Adrenal gland (tissue), 12 donors: Measurements from ENCODE around the gene DTD1. TPM values are rescaled to one million over a fixed set of nuclear protein-coding genes. Genes with fewer than 3 reads are reported as not detected.

ENCODE experiments used
- DNase-seq, 7 donors: peaks; one replicate each; pipeline ENCODE4 v3.0.0-alpha.2; 2019 to 2020
- H3K27ac ChIP-seq, 5 donors: fragments of 200-600 bp; sonication (generic) in 4 of 5; 1 replicate in 3 of 5; 2 replicates in 2 of 5; pipeline versions ENCODE4 v1.5.1 to v1.8.0; 2016 to 2020; ENCODE audit warnings: mild to moderate bottlenecking in 1 of 5
- H3K27me3 ChIP-seq: fragments of 200-600 bp; 2 replicates; pipeline ENCODE4 v1.8.0; 2021
- H3K36me3 ChIP-seq, 2 donors: fragments of 200-600 bp; replicated peaks in 1 of 2; 1 replicate in 1 of 2; 2 replicates in 1 of 2; pipeline versions ENCODE4 v1.5.1 to v1.8.0; 2018 to 2022
- H3K4me1 ChIP-seq, 2 donors: fragments of 200-600 bp; replicated peaks in 1 of 2; 1 replicate in 1 of 2; 2 replicates in 1 of 2; pipeline versions ENCODE4 v1.5.1 to v1.8.0; 2018 to 2021
- H3K4me3 ChIP-seq, 4 donors: fragments of 200-600 bp; sonication (generic) in 3 of 4; one replicate each; pipeline ENCODE4 v1.5.1; 2016 to 2018
- H3K9me3 ChIP-seq, 3 donors: fragments of 200-600 bp; sonication (generic) in 1 of 3; replicated peaks in 1 of 3; 1 replicate in 2 of 3; 2 replicates in 1 of 3; pipeline versions ENCODE4 v1.5.1 to v1.8.0; 2016 to 2021
- POLR2A ChIP-seq, 2 donors: fragments of 450-650 bp; IDR thresholded peaks; one replicate each; pipeline ENCODE4 v1.6.1; 2017; ENCODE audit warnings: antibody characterized with exemption in 2 of 2, mild to moderate bottlenecking in 2 of 2, moderate library complexity in 1 of 2
- WGBS, 4 donors: extraction: QIAGEN DNeasy Blood & Tissue Kit in 2 of 4; methylation state at CpG; one replicate each; pipeline versions ENCODE4 v1.1.5 to v1.1.7; 2013 to 2017; 5-methylcytosine and 5-hydroxymethylcytosine counted together
- intact Hi-C, 2 donors: fragments of 100-400 bp; cut with DNase I; formaldehyde crosslinking; loops; one replicate each; pipeline versions ENCODE4 v1.14.1 to v1.15.0; 2022 to 2023
- polyA plus RNA-seq, 3 donors: library from polyadenylated mRNA; stranded (reverse); fragments of 200-250 nt in 2 of 3; fragments of 350-450 nt in 1 of 3; fragmentation: Illumina TruSeq in 1 of 3; extraction: RNeasy Lipid Tissue Mini Kit (QIAGEN cat#74804) in 1 of 3; gene quantifications; one replicate each; pipeline ENCODE4 v1.2.3, GENCODE V29; 2013 to 2014
- total RNA-seq, 9 donors: library from RNA; depleted of rRNA in 4 of 9; stranded (reverse); fragments of >200 nt in 4 of 9; fragments of 120-200 nt in 1 of 9; fragmentation: NEBNext Ultra II Directional in 1 of 9; extraction: Animal tissue kit (Norgen Biotek cat#: 25700) in 1 of 9; gene quantifications; one replicate each; pipeline versions ENCODE4 v1.1.0 to v1.2.4, GENCODE V29; 2013 to 2023
- TF ChIP-seq, protein P1 (sequence below), 6 experiments: fragments of 450-650 bp in 4 of 6; fragments of 200-600 bp in 2 of 6; sonication (generic) in 1 of 6; IDR thresholded peaks; 1 replicate in 5 of 6; 2 replicates in 1 of 6; pipeline versions ENCODE4 v1.5.1 to v1.8.0; 2016 to 2021; ENCODE audit warnings: antibody characterized with exemption in 6 of 6, mild to moderate bottlenecking in 2 of 6, moderate library complexity in 1 of 6
- donor health status: healthy with polysubstance abuse.
- donor health status: Bipolar disorder and iron deficiency.
- donor health status: DM: yes; HTN: yes; CAD: no.
- donor health status: DM: no; HTN: no; CAD: no.
- donor health status: DM: no; HTN: no; CAD: no.
- donor health status: DM: yes; HTN: yes; CAD: no.

Gene DTD1
- total and polyA plus RNA-seq, 12 donors: 9.5 to 38.9 (median 32.9) TPM

DNA sequence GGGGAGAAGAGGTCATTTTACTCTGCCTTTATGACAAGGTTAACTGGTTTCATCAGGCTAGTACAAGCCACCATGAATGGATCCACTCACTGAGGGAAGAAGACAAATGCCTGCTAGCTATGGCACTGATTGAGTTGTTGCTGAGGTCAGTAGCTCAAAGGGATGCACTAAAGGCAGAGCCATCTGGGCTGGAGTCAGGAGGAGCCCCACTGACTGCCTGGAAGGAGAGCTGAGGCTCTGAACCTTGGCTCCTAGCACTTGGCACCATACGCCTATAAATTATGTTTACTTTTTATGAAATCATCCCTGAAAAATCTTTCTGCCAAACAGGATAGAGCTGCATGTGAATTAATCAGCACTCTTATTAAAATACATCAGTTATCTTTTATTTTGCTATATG, 104.6 kb downstream of the DTD1 start:
- DNase-seq: peak in 2 of 7 donors; percentile 21 to 33
- intact Hi-C loops: no loop called here
- Histone ChIP-seq H3K9me3 (no peaks in the 10 kb centered on the region), H3K4me3 (no peak overlapping the region), H3K36me3 (no peaks in the 10 kb centered on the region), H3K27ac (no peak overlapping the region), H3K4me1 (no peaks in the 10 kb centered on the region), H3K27me3 (no peaks in the 10 kb centered on the region)
- WGBS, 4 donors: 47 to 67% (median 54%) methylated on average over 1 of the region's 1 CpG
- TF ChIP-seq POLR2A (IDR thresholded peaks at IDR 0.05): no peak
- TF ChIP-seq, protein P1, sequence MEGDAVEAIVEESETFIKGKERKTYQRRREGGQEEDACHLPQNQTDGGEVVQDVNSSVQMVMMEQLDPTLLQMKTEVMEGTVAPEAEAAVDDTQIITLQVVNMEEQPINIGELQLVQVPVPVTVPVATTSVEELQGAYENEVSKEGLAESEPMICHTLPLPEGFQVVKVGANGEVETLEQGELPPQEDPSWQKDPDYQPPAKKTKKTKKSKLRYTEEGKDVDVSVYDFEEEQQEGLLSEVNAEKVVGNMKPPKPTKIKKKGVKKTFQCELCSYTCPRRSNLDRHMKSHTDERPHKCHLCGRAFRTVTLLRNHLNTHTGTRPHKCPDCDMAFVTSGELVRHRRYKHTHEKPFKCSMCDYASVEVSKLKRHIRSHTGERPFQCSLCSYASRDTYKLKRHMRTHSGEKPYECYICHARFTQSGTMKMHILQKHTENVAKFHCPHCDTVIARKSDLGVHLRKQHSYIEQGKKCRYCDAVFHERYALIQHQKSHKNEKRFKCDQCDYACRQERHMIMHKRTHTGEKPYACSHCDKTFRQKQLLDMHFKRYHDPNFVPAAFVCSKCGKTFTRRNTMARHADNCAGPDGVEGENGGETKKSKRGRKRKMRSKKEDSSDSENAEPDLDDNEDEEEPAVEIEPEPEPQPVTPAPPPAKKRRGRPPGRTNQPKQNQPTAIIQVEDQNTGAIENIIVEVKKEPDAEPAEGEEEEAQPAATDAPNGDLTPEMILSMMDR (IDR thresholded peaks at IDR 0.05): no peak

DNA sequence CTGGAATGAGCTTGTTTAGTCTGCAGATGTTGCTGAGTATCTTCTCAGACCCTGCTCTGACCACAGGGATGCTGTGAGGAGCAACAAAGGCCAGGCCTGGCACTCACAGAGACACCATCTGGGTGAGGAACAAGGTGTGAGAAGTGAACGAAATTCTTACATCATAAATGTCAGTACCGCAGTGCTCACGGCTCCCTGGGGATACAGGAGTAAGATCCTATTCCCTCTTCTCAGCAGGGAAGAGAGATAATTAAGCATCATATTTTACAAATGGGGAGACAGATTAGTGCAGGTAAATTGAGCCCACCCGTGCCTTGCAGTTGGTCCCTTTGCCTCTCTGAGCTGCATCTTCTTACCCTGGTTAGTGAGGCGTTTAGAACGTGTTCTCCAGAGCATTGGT, 106.2 kb downstream of the DTD1 start:
- no peaks in the 10 kb centered on the region for H3K9me3 ChIP-seq
- TF ChIP-seq POLR2A (IDR thresholded peaks at IDR 0.05): no peak
- TF ChIP-seq, protein P1 (IDR thresholded peaks at IDR 0.05): no peak
- DNase-seq: no peak
- WGBS, 4 donors: 90 to 91% (median 91%) methylated on average over 6 of the region's 6 CpGs
- H3K4me1 ChIP-seq: no peaks in the 10 kb centered on the region
- H3K27ac ChIP-seq: no peak overlapping the region
- intact Hi-C loops: no loop called here
- no peaks in the 10 kb centered on the region for H3K27me3 ChIP-seq
- no peaks in the 10 kb centered on the region for H3K36me3 ChIP-seq
- no peak overlapping the region for H3K4me3 ChIP-seq

DNA sequence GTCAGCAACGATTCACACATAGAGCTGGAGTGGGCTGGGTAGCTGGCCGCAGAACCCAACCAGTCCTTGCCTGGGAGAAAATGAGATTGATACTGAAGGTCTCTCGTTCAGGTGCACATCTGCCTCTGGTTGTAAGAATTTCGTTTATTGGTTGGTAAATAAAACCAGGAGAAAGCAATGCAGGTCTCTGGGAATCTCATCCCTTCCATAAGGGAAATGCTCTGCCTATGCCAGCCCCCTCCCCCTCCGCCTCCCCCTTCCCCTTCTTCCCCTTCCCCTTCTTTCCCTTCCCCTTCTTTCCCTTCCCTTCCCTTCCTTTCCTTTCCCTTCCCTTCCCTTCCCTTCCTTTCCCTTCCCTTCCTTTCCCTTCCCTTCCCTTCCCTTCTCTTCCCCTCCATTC, 107.3 kb downstream of the DTD1 start:
- 75 to 92% (median 78%) methylated on average over 4 to 5 of the region's 5 CpGs for WGBS, 4 donors
- Histone ChIP-seq H3K27ac (no peak overlapping the region), H3K27me3 (no peaks in the 10 kb centered on the region), H3K9me3 (no peaks in the 10 kb centered on the region), H3K4me3 (no peak overlapping the region), H3K36me3 (no peaks in the 10 kb centered on the region), H3K4me1 (peaks cover 0 to 2% of the 10 kb centered on the region in 2 donors)
- DNase-seq: no peak
- TF ChIP-seq, protein P1 (IDR thresholded peaks at IDR 0.05): no peak
- no peak for TF ChIP-seq POLR2A (IDR thresholded peaks at IDR 0.05)
- intact Hi-C loops: no loop called here

DNA sequence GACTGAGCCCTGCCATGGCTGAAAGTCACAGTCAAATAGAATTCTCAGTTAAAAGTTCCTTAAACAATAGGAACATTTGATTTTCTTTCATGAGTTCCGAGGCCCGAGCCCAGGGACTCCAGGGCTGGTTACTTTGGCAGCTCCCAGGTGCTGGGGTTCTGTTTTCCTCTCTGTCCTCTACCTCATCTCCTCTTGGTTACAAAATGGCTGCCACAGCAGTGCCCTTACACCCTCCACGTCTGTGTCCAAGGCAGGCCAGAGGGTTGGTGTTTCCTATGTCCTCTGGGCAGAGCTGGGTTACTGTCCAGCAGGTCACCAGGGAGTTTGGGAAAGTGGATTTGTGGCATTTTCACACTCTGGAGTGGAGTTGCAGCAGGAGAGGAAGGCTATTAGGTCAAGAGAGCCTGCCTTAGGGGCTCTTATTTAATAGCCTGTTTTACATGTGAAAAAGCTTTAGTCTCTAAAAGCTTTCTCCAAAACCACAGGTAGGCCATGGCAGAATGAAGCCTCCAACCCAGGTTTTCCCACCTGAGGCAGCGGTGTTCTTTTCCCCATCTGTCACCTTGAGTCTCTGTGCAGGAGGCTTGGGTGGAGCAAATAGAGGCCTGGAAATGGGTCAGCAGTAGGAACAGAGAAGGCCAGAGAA, 111.0 kb downstream of the DTD1 start:
- WGBS, 4 donors: 92 to 97% (median 96%) methylated on average over 4 of the region's 4 CpGs
- no peaks in the 10 kb centered on the region for H3K9me3 ChIP-seq
- H3K27ac ChIP-seq: no peak overlapping the region
- H3K4me1 ChIP-seq: peaks cover 0 to 4% of the 10 kb centered on the region in 2 donors
- DNase-seq: no peak
- H3K36me3 ChIP-seq: no peaks in the 10 kb centered on the region
- no peaks in the 10 kb centered on the region for H3K27me3 ChIP-seq
- TF ChIP-seq, protein P1 (IDR thresholded peaks at IDR 0.05): no peak
- no peak for TF ChIP-seq POLR2A (IDR thresholded peaks at IDR 0.05)
- intact Hi-C loops: no loop called here
- no peak overlapping the region for H3K4me3 ChIP-seq
